ENCODE results near the gene MAFG.

MAFG gene

DNA sequence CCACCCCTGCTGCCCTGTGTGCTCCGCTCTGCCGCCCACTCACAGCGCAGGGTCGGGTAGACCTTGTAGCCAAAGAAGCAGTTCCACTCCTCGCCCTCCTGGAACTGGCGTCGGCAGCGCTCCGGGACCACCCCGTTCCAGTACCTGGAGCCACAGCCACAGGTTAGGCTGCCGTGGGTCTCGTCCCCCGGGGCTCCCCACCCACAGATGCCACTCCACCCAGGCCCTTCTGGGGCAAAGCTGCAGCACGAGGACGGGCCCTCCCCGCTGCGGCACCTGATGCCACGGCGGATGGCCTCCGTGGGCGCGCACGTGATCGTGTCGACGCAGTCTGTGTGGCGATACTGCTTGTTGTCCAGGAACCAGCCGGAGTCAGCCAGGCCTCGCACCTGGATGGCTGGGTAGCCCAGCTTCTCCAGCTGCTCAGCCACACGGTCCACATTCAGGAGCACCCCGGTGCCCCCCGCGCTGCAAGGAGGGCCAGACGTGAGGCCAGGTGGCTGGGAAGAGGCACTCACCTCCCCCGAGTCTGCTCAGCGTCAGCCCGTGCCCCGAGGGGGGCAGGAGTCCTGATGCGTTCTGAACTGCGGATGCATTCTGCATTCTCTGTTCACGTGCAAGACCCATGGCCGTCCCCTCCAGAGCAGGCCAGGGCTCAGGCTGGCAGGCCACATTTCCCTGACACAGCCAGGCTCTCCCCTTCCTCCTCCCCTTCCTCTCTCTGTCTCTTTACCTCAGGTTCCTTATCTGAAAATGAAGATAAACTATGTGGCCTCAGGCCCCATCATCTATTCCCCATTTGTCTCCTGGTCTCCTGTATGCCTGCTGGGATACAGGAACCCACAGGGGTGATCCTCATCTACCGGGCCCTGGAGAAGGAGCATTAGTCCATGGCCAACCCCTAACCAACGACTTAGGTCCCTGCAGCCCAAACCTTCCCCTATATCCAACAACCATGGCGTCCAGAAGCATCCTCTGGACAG, 29.4 kb upstream of the MAFG start:
- TF ChIP-seq TOX (CRISPR knock-in tag; IDR thresholded peaks at IDR 0.05; ENCODE audit: borderline replicate concordance) (no peak), SNAI2 (CRISPR knock-in tag; IDR thresholded peaks at IDR 0.05) (no peak), ZNF8 (CRISPR knock-in tag; IDR thresholded peaks at IDR 0.05) (no peak), TCF4 (CRISPR knock-in tag; IDR thresholded peaks at IDR 0.05; ENCODE audit: borderline replicate concordance) (no peak), ZFP3 (CRISPR knock-in tag; IDR thresholded peaks at IDR 0.05) (no peak), GLIS3 (CRISPR knock-in tag; IDR thresholded peaks at IDR 0.05) (no peak)
- TF ChIP-seq, protein P1, sequence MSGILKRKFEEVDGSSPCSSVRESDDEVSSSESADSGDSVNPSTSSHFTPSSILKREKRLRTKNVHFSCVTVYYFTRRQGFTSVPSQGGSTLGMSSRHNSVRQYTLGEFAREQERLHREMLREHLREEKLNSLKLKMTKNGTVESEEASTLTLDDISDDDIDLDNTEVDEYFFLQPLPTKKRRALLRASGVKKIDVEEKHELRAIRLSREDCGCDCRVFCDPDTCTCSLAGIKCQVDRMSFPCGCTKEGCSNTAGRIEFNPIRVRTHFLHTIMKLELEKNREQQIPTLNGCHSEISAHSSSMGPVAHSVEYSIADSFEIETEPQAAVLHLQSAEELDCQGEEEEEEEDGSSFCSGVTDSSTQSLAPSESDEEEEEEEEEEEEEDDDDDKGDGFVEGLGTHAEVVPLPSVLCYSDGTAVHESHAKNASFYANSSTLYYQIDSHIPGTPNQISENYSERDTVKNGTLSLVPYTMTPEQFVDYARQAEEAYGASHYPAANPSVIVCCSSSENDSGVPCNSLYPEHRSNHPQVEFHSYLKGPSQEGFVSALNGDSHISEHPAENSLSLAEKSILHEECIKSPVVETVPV (CRISPR knock-in tag; IDR thresholded peaks at IDR 0.05): no peak
- no peak for ATAC-seq

DNA sequence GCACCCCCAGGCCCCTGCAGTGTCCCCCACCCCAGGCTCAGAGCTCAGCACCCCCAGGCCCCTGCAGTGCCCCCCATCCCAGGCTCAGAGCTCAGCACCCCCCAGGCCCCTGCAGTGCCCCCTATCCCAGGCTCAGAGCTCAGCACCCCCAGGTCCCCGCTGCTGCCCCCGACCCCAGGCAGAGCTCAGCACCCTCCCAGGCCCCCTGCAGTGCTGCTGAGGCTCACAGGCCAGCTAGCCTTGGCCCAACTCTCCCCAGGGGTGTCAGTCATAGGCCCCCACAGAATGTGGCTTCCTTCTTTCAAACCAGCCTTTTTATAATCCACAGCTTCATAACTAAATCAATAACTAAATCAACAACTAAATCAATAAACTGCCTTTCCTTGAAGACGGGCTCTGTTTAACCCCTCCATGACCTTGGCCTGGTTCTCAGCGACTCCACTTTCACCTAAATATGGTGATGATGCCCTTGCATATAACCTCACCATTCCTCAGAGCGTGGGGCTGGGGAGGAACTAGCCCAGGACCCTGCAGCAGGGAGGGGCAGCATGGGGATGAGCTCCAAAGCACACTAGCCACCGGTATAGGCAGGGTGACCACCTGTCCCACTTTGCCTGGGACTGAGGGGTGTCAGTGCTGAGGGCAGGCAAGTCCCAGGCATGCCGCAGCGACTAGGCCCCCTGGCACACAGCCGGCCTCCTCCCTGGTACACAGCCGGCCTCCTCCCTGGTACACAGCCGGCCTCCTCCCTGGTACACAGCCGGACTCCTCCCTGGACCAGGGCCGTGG, 28.4 kb upstream of the MAFG start:
- TF ChIP-seq RARB (CRISPR knock-in tag; IDR thresholded peaks at IDR 0.05): no peak
- TF ChIP-seq GLIS3 (CRISPR knock-in tag; IDR thresholded peaks at IDR 0.05): no peak
- TF ChIP-seq OSR1 (CRISPR knock-in tag; IDR thresholded peaks at IDR 0.05): no peak
- TF ChIP-seq TOX (CRISPR knock-in tag; IDR thresholded peaks at IDR 0.05; ENCODE audit: borderline replicate concordance): no peak
- no peak for TF ChIP-seq ZC3H10 (CRISPR knock-in tag; IDR thresholded peaks at IDR 0.05)
- TF ChIP-seq, protein P2, sequence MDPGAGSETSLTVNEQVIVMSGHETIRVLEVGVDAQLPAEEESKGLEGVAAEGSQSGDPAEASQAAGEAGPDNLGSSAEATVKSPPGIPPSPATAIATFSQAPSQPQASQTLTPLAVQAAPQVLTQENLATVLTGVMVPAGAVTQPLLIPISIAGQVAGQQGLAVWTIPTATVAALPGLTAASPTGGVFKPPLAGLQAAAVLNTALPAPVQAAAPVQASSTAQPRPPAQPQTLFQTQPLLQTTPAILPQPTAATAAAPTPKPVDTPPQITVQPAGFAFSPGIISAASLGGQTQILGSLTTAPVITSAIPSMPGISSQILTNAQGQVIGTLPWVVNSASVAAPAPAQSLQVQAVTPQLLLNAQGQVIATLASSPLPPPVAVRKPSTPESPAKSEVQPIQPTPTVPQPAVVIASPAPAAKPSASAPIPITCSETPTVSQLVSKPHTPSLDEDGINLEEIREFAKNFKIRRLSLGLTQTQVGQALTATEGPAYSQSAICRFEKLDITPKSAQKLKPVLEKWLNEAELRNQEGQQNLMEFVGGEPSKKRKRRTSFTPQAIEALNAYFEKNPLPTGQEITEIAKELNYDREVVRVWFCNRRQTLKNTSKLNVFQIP (CRISPR knock-in tag; IDR thresholded peaks at IDR 0.05; ENCODE audit: borderline replicate concordance, low read depth): no peak
- TF ChIP-seq CSDC2 (CRISPR knock-in tag; IDR thresholded peaks at IDR 0.05): no peak
- no peak for TF ChIP-seq ISL1 (CRISPR knock-in tag; IDR thresholded peaks at IDR 0.05)
- TF ChIP-seq, protein P3, sequence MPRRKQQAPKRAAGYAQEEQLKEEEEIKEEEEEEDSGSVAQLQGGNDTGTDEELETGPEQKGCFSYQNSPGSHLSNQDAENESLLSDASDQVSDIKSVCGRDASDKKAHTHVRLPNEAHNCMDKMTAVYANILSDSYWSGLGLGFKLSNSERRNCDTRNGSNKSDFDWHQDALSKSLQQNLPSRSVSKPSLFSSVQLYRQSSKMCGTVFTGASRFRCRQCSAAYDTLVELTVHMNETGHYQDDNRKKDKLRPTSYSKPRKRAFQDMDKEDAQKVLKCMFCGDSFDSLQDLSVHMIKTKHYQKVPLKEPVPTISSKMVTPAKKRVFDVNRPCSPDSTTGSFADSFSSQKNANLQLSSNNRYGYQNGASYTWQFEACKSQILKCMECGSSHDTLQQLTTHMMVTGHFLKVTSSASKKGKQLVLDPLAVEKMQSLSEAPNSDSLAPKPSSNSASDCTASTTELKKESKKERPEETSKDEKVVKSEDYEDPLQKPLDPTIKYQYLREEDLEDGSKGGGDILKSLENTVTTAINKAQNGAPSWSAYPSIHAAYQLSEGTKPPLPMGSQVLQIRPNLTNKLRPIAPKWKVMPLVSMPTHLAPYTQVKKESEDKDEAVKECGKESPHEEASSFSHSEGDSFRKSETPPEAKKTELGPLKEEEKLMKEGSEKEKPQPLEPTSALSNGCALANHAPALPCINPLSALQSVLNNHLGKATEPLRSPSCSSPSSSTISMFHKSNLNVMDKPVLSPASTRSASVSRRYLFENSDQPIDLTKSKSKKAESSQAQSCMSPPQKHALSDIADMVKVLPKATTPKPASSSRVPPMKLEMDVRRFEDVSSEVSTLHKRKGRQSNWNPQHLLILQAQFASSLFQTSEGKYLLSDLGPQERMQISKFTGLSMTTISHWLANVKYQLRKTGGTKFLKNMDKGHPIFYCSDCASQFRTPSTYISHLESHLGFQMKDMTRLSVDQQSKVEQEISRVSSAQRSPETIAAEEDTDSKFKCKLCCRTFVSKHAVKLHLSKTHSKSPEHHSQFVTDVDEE (CRISPR knock-in tag; IDR thresholded peaks at IDR 0.05): no peak
- TF ChIP-seq ZNF8 (CRISPR knock-in tag; IDR thresholded peaks at IDR 0.05): no peak
- no peak for TF ChIP-seq ESRRG (CRISPR knock-in tag; IDR thresholded peaks at IDR 0.05)
- TF ChIP-seq ZFP30 (CRISPR knock-in tag; IDR thresholded peaks at IDR 0.05): no peak
- TF ChIP-seq ARNTL (CRISPR knock-in tag; IDR thresholded peaks at IDR 0.05; ENCODE audit: borderline replicate concordance, low read depth): no peak
- TF ChIP-seq ZNF70 (CRISPR knock-in tag; IDR thresholded peaks at IDR 0.05): no peak
- TF ChIP-seq PATZ1 (CRISPR knock-in tag; IDR thresholded peaks at IDR 0.05; ENCODE audit: borderline replicate concordance): no peak
- TF ChIP-seq ZNF565 (CRISPR knock-in tag; conservative IDR thresholded peaks at IDR 0.05; ENCODE audit: low read depth): no peak
- no peak for ATAC-seq

GRCh38 chr17:81955058-81955681, 27.6 kb upstream of the MAFG start:
- no peak for TF ChIP-seq OSR1 (CRISPR knock-in tag; IDR thresholded peaks at IDR 0.05)
- TF ChIP-seq ZC3H10 (CRISPR knock-in tag; IDR thresholded peaks at IDR 0.05): no peak
- ATAC-seq: no peak
